Stimulated activated CD8-positive, alpha-beta memory T cell treated with anti-CD3 and anti-CD28 coated beads, Interleukin-12 subunit alpha, Interleukin-12 subunit beta, amount 100 ng/mL, for 1 hour (primary cell): Measurements from ENCODE around the gene HAGH.
"Not testable (repeated sequence)": the region's sequence is repeated elsewhere in the genome, so short reads cannot be mapped to it uniquely, and the experiment has no call there.

ENCODE experiments used
- DNase-seq: peaks from one replicate; pipeline ENCODE4 v3.0.0-alpha.2; 2020; ENCODE audit warnings: low read depth

The HAGH gene

GRCh38 chr16:1810106-1810505, 16.5 kb downstream of the HAGH start:
- no peak for DNase-seq

- DNase-seq = no peak
These were observed 17.3 kb downstream of the HAGH start for GRCh38 chr16:1809281-1809801.

- DNase-seq = no peak
These were observed 17.9 kb downstream of the HAGH start for GRCh38 chr16:1808691-1809090.

- DNase-seq = no peak
These were observed 19.0 kb downstream of the HAGH start for GRCh38 chr16:1807626-1808025.

- DNase-seq = no peak
These were observed 25.9 kb downstream of the HAGH start for GRCh38 chr16:1800701-1801100.

- not testable (repeated sequence) for DNase-seq
These were observed 27.4 kb downstream of the HAGH start for GRCh38 chr16:1799263-1799662.

- DNase-seq = no peak
These were observed 31.5 kb downstream of the HAGH start for GRCh38 chr16:1794908-1795666.

- DNase-seq = no peak
These were observed 32.3 kb downstream of the HAGH start for GRCh38 chr16:1794221-1794871.

- no peak for DNase-seq
These were observed 32.9 kb downstream of the HAGH start, which contains the start of gene IGFALS for GRCh38 chr16:1793578-1794220. Gene IGFALS (minus strand): TSS chr16:1793705. CDS start chr16:1793652, 53 bp downstream.

- DNase-seq = no peak
These were observed 33.6 kb downstream of the HAGH start for GRCh38 chr16:1792836-1793577.

GRCh38 chr16:1791943-1792812, 34.4 kb downstream of the HAGH start:
- DNase-seq = no peak

- no peak for DNase-seq
These were observed 35.2 kb downstream of the HAGH start for GRCh38 chr16:1791256-1791942.

- no peak for DNase-seq
These were observed 35.9 kb downstream of the HAGH start for GRCh38 chr16:1790611-1791255.

- DNase-seq = no peak
These were observed 36.4 kb downstream of the HAGH start for GRCh38 chr16:1790261-1790610.

- no peak for DNase-seq
These were observed 37.0 kb downstream of the HAGH start for GRCh38 chr16:1789643-1790045.

- no peak for DNase-seq
These were observed 37.9 kb downstream of the HAGH start for GRCh38 chr16:1788708-1789100.

GRCh38 chr16:1788095-1788707, 38.4 kb downstream of the HAGH start:
- DNase-seq = no peak

GRCh38 chr16:1787322-1788094, 39.1 kb downstream of the HAGH start:
- no peak for DNase-seq

- DNase-seq = no peak
These were observed 39.6 kb downstream of the HAGH start for GRCh38 chr16:1787056-1787321.
